ENCODE results near the gene SERPINA9.

Gene SERPINA9

DNA sequence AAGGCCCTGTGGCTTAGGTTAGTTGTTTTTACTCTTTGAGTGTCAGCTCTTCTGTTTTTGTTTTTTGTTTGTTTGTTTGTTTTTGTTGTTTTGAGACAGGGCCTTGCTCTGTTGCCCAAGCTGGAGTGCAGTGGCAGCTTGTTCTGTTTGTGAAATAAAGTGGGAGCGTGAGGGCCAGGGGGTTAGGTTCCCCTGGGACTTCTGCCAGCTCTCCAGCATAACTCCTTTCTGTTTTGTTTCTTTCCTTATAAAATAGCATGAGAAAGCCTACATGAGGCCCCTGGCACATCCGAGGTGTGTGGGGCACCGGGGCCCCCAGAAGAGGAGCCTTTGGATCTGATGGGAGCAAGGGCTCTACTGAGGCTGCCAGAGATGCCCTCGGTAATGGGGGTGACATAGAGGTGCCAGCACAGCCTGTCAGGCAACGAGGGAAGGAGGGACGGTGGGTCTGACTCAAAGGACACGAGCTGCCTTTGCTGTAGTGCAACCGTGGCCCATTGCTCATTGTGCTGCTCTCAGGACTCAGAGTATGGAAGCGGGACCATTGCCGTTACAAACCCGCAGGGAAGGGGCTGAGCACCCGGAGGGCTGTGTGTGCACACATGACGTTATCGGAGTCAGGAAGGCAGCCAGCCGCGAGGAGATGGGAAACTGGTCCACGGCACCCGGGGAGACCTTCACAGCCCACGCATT is 14.3 kb downstream of the SERPINA9 start:
- no peak for FAIRE-seq

DNA sequence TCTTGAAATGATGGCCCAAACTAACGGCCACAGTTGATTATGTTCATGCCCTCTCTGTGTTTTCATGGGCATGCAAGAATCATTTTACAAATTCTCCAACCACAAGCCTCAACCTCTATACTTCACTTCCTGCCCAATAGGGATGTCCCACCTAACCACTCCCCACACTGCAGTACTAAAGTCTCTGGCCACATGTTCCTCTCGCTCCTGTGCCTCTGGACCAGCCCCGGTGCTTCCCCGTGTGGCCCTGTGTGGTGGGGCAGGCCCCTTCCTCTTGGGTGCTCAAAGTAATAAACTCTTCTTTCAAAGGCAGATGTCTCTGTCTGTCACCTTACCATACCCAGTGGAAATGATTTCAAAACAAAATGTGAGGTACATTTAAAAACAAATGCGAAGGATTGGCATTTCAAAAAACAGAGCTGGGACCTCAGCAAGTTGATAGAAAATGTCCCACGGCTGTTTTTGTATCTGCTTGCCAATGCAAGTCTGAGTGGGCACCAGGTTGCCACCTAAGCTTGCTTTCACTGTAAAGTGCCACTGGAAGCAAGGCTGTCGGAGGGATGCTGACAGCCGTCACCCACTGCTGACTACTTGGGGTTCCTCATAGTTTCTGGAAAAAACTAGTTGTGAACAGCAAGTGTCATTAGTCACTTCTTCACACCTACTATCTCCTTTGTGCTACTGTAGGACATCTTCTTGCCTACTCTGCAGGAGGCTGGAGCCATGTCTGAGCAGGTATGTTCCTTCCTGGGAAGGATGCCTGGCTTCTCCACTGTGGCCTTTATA is 15.2 kb downstream of the SERPINA9 start:
- no peak for FAIRE-seq

DNA sequence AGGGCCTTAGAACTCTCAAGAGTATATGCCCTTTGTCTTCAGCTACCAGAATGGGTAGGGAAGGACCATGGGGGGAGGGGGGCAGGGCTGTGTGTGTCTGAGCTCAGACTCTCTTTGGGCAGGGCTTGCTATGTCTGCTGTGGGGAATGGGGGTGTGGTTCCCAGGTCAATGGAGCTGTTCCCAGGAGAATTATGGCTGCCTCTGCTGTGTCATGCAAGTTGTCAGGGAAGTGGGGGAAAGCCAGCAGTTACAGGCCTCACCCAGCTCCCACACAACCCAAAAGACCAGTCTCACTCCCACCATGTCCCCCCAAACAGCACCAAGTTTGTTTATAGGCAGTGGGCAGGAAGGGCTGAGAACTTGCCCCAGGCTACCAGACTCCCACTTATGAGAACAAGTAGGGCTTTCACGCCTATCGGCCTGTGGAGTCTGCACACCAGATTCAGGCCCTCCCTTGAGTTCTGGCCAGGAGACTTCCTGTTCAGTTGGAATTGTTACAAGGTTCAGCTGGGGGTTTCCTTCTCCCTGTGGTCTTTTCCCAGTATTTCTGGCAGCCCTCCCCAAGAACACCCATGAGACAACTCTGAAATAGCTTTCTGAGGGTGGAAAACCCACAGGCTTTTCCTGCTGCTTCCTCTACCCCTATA is 17.3 kb downstream of the SERPINA9 start:
- no peak for FAIRE-seq

DNA sequence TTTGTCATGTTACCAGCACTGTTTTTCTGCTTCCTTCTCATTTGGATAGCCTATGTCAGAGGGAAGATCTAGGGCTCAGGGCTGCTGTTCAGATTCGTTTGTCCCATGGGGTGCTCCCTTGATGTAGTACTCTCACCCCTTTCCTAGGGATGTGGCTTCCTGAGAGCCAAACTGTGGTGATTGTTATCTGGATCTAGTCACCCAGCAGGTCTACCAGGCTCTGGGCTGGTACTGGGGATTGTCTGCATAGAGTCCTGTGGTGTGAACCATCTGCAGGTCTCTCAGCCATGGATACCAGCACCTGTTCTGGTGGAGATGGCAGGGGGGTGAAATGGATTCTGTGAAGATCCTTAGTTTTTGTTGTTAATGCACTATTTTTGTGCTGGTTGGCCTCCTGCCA is 17.9 kb downstream of the SERPINA9 start:
- FAIRE-seq: no peak

DNA sequence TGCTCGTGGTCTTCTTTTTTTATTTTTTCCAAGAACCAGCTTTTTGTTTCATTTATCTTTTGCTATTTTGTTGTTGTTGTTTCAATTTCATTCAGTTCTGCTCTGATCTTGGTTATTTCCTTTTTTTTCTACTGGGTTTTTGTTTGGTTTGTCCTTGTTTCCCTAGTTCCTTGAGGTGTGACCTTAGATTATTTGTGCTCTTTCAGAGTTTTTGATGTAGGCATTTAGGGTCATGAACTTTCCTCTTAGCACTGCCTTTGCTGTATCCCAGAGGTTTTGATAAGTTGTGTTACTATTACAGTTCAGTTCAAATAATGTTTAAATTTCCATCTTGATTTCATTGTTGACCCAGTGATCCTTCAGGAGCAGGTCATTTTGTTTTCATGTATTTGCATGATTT is 20.1 kb downstream of the SERPINA9 start:
- FAIRE-seq: no peak

DNA sequence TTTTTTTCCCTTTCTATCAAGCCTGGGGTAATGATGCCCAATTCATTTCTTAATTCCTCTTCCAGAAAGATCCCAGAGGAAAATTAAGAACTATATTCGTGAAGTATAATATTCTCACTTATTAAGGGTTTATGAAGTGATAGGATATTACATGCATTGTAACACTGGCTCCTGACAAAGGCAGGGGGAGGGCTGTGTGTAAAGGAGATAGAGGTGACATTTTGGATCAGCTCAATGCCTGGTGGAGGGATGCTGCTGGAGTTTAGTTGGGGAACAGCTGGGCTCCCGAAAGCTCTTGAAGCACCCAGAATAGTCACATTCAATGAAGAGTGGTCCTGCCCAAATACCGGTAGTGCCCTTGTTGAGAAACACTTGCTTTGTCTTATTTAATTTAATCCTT is 24.2 kb downstream of the SERPINA9 start:
- FAIRE-seq: no peak

DNA sequence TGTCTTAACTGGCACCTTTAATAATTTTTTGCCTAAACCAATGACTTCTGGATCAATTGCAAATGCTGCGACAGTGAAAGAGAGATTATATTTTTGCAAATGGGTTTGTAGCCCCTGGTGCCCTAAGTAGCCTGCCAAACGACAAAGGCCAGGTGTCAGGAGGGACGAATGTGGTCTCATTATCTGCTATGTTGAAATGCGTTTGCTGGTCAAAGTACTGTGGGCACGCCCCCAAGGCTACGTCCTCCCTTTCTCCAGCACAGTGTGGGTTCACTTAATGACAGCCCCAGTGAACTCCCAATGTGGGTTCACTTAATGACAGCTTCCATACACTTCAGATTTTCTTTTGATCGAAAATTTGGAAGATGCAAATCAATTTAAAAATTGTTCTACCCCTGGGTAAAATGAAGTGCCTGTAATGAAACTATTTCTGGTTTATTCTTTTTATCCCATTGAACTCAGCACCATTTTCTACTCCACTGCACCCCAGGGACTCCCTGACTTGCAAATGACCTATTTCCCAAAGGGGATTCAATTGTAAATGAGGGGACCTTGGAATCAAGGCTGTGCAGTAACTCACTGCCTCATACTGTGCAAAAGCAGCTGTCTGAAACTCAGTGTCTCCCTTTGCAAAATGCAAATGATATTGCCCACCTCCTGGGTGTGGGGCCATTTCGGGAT is 24.8 kb downstream of the SERPINA9 start:
- FAIRE-seq: no peak

DNA sequence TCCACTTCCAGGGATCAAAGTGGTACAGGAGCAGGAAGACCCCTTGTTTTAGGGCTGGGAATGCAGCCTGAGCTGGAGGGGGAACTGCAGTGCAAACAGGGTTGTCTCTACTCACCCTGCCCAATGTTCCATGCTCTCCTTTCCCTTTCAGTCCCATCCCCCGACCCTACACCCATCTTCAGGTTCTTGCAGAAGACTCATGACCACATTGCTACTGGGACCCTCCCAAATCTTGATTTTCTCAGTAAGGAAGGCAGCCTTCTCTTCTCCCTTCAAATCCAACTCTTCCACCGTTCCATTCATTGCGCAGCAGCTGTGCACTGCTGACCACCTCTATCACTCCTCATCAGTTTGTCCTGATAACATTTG is 25.3 kb downstream of the SERPINA9 start:
- FAIRE-seq: no peak

DNA sequence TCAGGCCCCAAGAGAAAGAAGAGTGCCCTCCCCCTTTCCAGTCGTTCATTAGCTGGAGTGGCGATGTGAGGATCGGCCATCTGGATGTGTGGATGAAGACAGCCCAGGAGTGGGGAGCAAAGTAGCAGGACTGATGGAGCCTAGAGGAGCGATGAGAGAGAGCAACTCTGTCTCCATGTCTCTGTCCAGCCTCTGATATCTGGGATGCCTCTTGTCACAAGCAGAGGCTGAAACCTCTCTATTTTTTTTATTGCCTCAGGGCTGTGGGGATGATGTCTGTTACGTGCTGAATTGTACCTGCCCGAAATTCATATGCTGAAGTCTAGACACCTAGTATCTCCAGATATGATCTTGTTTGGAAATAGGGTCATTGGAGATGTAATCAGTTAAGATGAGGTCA is 26.1 kb downstream of the SERPINA9 start:
- no peak for FAIRE-seq

DNA sequence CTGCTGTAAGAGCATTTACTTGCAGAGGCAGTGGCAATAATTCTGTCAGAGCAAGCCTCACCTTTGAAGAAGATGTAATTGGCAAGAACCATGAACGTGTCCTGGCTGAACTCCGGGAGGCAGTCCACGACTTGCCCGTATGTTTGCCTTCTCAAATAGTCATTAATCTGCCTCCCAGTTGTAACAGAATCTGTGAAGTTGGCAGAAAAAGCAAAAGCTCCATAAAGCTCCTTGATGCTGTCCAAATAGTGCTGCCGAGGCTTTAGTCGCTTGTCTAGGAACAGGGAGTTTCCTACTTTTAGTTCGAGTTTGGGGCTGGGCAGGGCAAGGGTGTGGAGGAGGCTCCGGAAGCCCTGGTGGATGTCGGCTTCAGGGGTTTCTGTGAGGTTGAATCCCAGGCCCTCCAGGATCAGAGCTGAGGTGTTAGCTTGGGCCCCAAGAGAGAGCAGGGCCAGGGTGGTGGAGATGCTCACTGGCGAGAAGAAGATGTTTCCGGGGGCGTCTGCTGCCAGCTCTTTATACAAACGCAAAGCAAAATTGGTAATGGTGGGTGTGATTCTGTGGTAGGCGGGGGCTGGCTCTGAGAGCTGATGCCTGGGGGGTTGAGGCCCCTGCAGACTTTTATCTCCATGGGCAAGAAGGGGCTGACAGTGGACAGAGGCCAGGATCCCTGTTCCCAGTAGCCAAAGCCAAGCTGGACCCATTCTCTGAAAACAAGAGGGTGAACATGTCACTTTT is 27.8 kb downstream of the SERPINA9 start:
- no peak for FAIRE-seq

DNA sequence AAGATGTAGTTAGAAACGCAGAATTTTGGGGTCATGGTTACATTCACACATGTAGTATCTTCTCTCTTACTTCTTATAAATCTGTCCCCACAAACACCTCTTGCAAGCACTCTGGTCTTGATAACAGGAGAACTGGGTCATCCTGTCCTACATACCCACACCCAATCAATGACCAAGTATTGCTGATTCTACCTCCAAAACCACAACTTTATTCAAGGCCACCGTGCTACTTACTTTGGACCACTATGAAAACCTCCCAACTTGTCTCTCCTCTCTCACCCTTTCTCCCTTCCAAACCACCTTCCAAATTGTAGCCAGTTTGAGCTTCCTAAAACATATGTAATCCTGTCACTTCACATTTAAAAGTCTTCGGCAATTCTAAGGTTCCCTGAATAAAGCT is 28.8 kb downstream of the SERPINA9 start:
- no peak for FAIRE-seq

DNA sequence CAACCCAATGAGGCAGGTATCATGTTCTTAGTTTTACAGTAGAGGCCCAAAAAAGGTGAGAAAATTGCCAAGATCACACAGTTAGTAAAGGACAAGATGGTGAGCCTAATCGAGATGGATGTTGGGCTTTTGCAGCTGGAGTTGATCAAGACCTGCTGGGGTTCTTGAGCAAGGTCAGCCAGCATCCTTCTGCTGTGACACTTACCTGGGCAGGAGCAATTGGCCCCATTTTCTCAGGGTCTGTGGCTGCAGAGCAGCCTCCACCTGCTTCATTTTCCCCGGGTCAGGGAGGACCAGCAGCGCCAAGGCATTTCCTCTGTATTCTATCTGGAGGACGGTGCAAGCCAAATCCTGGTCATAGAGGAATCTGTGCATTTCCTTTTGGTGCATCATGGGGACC is 29.9 kb downstream of the SERPINA9 start:
- FAIRE-seq: no peak

DNA sequence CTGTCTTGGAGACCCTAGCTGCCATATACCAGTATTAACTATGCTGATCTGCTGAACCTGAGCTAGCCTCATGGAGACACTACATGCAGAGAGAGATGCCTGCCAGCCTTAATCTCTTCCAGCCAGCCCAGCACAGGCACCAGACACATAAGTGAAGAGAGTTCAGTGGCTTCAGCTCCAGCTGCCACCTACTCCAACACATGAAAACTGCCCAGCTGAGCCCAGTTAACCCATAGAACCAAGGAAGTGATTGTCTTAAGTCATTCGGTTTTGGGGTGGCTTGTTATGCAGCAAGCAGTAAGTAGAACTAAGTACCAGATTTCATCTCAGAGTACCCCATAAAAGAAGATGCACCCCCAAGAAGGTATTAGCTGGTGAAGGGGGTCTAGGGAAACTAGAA is 31.0 kb downstream of the SERPINA9 start:
- FAIRE-seq: no peak

DNA sequence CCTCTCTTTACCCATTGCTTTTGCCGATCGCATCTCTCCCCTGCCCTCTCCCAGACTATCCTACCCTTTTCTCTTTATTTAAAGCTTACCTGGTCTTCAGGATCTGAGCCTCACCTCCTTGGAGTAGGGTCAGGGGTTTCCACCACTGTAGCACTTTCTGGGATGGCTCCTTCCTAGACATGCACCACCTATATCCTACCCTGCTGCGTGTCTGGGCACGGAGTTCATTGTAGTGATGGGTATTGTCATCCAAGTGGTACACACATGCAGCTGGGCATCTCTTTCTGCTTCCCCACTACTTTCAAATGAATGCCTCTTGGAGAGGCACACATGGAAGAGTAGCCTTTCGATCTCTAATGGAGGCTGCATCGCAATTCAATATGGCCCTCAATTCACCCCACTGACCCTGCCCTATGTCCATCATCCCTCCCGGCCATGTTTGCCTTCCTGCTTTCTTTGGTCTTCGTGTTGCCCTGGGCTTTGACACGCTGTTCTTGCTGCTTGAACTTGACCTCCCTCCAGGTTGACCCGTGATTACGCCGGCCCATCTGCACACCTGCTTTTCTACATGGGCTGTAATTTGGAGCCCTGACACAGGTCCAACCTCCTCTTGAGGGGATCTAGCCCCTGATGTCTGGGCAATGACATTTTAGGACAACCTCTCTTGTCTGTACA is 34.3 kb downstream of the SERPINA9 start:
- FAIRE-seq: no peak

DNA sequence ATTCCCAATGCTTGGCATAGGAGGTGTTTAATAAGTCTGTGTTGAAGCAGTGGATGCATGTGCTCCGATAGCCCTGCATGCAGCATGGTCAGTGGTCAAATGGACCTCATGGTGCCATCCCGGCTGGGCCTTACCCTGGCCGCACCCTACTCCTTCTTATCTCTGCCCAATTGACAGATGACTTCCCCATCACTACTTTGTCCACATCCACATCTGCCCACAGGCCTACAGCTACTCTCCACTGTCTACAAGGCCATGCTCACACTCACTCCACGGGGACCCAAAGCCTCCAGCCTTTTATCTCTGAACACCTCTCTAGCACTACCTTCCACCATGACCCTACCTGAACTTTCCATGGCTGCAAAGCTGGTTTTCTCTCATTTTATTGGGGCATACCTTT is 34.9 kb downstream of the SERPINA9 start:
- FAIRE-seq: no peak

DNA sequence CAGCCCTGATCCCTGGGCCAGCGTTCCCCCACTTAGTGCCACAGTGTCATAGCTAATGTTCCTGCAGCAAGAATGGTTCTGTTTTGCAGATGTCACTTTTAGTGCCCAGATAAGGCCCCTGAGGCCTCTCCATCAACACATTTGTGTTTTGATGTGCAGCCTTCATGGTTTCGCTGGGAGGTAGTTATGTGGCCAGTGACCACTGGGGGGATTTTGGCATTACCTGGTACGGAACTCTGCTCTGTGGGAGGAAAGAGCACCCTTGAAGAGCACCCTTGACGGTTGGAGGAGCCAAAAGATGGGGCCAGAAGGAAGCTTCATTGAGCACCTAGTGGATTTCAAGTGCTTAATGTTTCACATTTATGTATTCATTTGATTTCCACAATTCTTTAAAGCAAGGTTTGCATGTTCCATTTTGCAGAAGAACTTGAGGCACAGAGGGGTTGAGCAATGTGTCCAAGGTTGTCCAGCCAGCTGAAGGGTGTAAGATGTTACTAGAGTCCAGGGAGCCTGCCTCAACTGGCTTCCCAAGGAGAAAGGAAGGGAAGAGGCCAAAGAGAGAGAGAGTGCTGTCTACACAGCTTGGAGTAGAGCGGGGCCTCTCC is 36.4 kb downstream of the SERPINA9 start:
- no peak for FAIRE-seq

DNA sequence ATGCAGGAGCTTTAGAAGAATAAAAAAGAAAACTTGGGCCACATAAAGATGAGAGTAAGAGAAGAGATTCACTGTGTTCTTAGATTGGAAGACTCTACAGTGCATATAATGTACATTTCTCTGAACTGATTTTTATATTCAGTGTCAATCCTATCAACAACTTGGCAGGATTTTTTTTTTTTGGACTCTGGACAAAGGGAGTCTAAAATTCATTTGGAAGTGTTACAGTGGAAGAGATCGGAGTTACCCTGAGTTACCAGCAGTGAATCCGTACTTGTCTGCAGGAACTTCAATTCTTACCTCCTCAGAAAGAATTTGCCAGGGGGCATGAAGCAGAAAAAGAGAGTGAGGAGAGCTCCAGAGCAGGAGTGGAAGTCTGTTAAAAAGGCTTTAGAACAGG is 47.4 kb downstream of the SERPINA9 start:
- FAIRE-seq: no peak

DNA sequence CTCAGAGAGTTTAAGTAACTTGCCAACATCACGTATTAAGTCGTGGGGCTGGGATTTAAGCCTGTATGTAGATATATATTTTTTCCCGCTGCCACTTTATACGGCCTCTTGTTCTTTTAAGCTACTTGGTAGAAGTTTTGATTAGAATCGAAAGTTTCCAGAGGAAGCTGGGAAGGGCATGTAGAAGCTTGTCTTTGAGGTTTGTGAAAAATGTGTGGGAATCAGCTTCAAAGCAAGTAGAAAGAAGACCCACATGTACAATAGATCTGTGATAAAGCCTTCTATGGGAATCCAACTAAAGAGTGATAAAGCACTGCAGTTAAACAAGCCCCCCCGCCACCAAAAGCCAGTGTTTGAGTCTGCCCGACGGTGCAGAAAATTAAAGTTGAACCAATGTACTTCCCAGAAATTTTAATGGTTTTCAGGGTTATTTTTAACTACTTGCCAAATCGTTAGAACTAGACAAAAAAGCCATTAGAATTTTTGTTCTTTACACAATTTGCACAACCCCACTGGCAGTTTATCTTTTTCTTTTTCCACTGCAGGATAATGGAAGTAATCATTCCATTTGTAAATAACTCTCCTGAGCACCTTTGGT is 48.9 kb downstream of the SERPINA9 start:
- FAIRE-seq: no peak

DNA sequence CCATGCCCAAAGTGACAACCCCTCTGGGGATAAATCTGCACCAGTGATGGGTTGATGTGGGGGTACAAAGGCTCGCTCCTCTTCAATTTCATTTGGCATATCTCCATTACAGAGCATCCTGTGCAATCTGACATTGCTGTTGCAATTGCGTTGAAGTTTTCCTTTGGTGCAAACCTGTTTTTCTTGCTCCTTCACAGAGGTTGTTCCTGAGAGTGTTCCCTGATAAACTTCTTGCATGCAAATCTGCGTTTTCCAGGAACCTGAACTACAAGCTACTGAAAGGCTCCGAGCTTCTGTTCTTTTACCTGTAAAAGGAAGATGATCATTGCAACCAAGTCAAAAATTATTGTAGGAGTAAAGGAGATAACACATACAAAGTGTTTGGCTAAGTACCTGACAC is 49.5 kb downstream of the SERPINA9 start:
- no peak for FAIRE-seq

DNA sequence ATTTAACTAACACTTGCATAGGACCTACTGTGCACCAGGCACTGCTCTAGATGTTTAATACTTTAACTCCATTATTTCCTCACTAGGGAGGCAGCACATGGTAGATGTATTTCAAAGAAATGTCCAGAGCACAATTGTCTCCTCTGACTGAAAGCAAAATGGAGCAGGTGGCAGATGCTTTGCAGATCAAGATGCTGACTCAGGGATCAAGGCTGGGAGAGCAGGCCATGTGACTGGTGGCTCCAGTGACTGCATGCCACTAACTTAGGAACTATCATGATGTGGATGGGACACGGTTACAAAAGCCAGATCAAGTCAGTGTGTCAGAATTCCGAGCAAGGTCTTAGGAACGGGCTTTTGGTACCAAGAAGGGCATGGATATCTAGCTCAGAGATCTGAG is 51.6 kb downstream of the SERPINA9 start:
- FAIRE-seq: no peak

DNA sequence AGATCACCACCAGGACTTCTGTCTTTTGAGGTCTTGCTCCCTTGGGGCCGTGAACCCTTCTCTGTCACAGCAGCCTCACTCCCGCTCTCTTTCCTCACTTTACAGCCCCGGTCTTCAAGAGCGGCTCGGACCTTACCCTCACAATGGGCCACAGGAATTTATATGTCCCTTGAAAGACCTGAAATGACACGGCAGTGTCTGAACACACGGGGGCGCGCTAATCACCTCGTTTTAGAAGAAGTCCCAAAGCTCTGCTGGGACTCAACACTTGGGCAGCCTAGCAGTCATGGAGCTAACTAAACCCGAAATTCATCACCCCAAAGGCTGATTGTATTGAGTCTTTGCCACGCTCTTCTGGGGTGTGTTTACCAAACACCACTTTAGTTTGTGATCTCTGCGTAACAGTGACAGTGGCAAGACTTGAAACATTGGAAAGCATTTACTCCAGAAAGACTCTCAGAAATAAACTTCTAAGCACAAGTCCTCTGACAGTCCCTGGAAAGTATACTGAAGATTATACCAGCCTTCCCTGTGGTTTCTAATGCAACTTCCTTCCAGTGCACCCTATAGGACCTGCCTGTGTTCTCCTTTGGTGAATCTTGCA is 52.4 kb downstream of the SERPINA9 start:
- FAIRE-seq: peak; percentile 58

Measured in islet of Langerhans (tissue), 1 donor.